GM06990 (cell line): ENCODE data around the gene CYTH3.
"Not testable (repeated sequence)": the region's sequence is repeated elsewhere in the genome, so short reads cannot be mapped to it uniquely, and the experiment has no call there.

ENCODE experiments used
- DNase-seq: peaks from one replicate; pipeline ENCODE4 v3.0.0-alpha.2; 2011; ENCODE audit not compliant: insufficient read length; ENCODE audit errors: extremely low read depth
- H3K27me3 ChIP-seq: replicated peaks from 2 replicates; pipeline ENCODE4 v1.6.0; 2011; ENCODE audit warnings: low read length; ENCODE audit not compliant: control insufficient read depth, insufficient read depth
- H3K36me3 ChIP-seq: 2 replicates; pipeline ENCODE4 v1.5.1; 2011; ENCODE audit warnings: low read length; ENCODE audit not compliant: control insufficient read depth, insufficient read depth
- H3K4me3 ChIP-seq: replicated peaks from 2 replicates; pipeline ENCODE4 v1.5.1; 2011; ENCODE audit warnings: low read depth, mild to moderate bottlenecking, control low read depth, low read length
- CTCF ChIP-seq: IDR thresholded peaks from 2 replicates; pipeline ENCODE4 v1.5.1; 2011; ENCODE audit warnings: low read length, control low read depth, mild to moderate bottlenecking, inconsistent platforms; ENCODE audit not compliant: insufficient read depth, poor library complexity, severe bottlenecking

The CYTH3 gene

GRCh38 chr7:6294839-6295238 is 22.4 kb upstream of the CYTH3 start:
- no peak overlapping the region for H3K4me3 ChIP-seq
- H3K27me3 ChIP-seq, result no peaks in the 10 kb centered on the region
- no peak for TF ChIP-seq CTCF
- no peaks in the 10 kb centered on the region for H3K36me3 ChIP-seq
- no peak for DNase-seq

- TF ChIP-seq CTCF, result no peak
- Histone ChIP-seq H3K36me3 (no peaks in the 10 kb centered on the region), H3K27me3 (no peaks in the 10 kb centered on the region), H3K4me3 (no peak overlapping the region)
- DNase-seq, result no peak
These were observed 20.8 kb upstream of the CYTH3 start for GRCh38 chr7:6293202-6293601.

- not testable (repeated sequence) for H3K36me3 ChIP-seq, DNase-seq, H3K27me3 ChIP-seq, H3K4me3 ChIP-seq
These were observed 19.5 kb upstream of the CYTH3 start for GRCh38 chr7:6291941-6292340.

- no peak for DNase-seq
- no peak for TF ChIP-seq CTCF
- no peaks in the 10 kb centered on the region for H3K36me3 ChIP-seq
- no peak overlapping the region for H3K4me3 ChIP-seq
- no peaks in the 10 kb centered on the region for H3K27me3 ChIP-seq
These were observed 19.1 kb upstream of the CYTH3 start for GRCh38 chr7:6291531-6291930.

GRCh38 chr7:6290319-6290741 is 17.9 kb upstream of the CYTH3 start:
- no peak for DNase-seq
- TF ChIP-seq CTCF, result no peak
- Histone ChIP-seq H3K4me3 (no peak overlapping the region), H3K36me3 (no peaks in the 10 kb centered on the region), H3K27me3 (no peaks in the 10 kb centered on the region)

- TF ChIP-seq CTCF, result no peak
- no peak for DNase-seq
- H3K27me3 ChIP-seq, result no peaks in the 10 kb centered on the region
- no peaks in the 10 kb centered on the region for H3K36me3 ChIP-seq
- H3K4me3 ChIP-seq, result no peak overlapping the region
These were observed 15.9 kb upstream of the CYTH3 start for GRCh38 chr7:6288270-6288860.
